SU-DHL-6 (cell line): ENCODE data around the gene POU2AF3.

ENCODE experiments used
- H2AFZ ChIP-seq: fragments of 200-600 bp; sonication (generic); 2 replicates; pipeline ENCODE4 v1.6.1; 2014; ENCODE audit warnings: low read depth, mild to moderate bottlenecking, moderate library complexity, mixed read lengths, antibody characterized with exemption, low read length; ENCODE audit not compliant: severe bottlenecking
- H3F3A ChIP-seq: fragments of 200-600 bp; shearing (Covaris generic); 2 replicates; pipeline ENCODE4 v1.6.0; 2016; ENCODE audit warnings: antibody characterized with exemption, mild to moderate bottlenecking; ENCODE audit not compliant: insufficient read depth
- H3K27ac ChIP-seq: fragments of 200-600 bp; sonication (generic); 2 replicates; pipeline ENCODE4 v1.5.1; 2016; ENCODE audit warnings: low read depth, mild to moderate bottlenecking, low read length, moderate library complexity, mixed read lengths
- H3K27me3 ChIP-seq: fragments of 200-600 bp; sonication (generic), shearing (Covaris generic); 2 replicates; pipeline ENCODE4 v1.6.0; 2014; ENCODE audit warnings: mild to moderate bottlenecking, low read length
- H3K36me3 ChIP-seq: fragments of 200-600 bp; sonication (generic); 2 replicates; pipeline ENCODE4 v1.6.1; 2014; ENCODE audit warnings: mild to moderate bottlenecking, low read length, mixed read lengths
- H3K4me2 ChIP-seq: fragments of 300-600, 200-600 bp; shearing (Covaris generic), sonication (generic); 2 replicates; pipeline ENCODE4 v1.6.0; 2014; ENCODE audit warnings: low read length, low read depth, mild to moderate bottlenecking; ENCODE audit not compliant: poor library complexity, severe bottlenecking
- H3K4me3 ChIP-seq: fragments of 200-600 bp; sonication (generic); 2 replicates; pipeline ENCODE4 v1.5.1; 2014; ENCODE audit warnings: antibody characterized with exemption, low read length, mild to moderate bottlenecking, mixed read lengths; ENCODE audit not compliant: insufficient read depth, poor library complexity, severe bottlenecking
- H3K79me2 ChIP-seq: fragments of 200-600 bp; sonication (generic); 2 replicates; pipeline ENCODE4 v1.6.1; 2014; ENCODE audit warnings: mild to moderate bottlenecking, low read length, moderate library complexity; ENCODE audit not compliant: insufficient read depth
- H3K9ac ChIP-seq: fragments of 200-600 bp; sonication (generic); 2 replicates; pipeline ENCODE4 v1.7.0; 2014; ENCODE audit warnings: mild to moderate bottlenecking, low read length
- H3K9me2 ChIP-seq: fragments of 200-600 bp; sonication (generic); replicated peaks from 2 replicates; pipeline ENCODE4 v1.6.1; 2014; ENCODE audit warnings: low read length; ENCODE audit not compliant: insufficient read depth
- H3K9me3 ChIP-seq: fragments of 200-600 bp; sonication (generic); 2 replicates; pipeline ENCODE4 v1.6.1; 2014; ENCODE audit warnings: low read length, mixed read lengths; ENCODE audit not compliant: insufficient read depth
- H4K20me1 ChIP-seq: fragments of 200-600 bp; sonication (generic); 2 replicates; pipeline ENCODE4 v1.6.1; 2014; ENCODE audit warnings: low read depth, mild to moderate bottlenecking, antibody characterized with exemption, low read length, moderate library complexity, mixed read lengths
- CTCF ChIP-seq: fragments of 200-600 bp; sonication (generic); IDR thresholded peaks from one replicate; pipeline ENCODE4 v1.5.1; 2017; ENCODE audit warnings: antibody characterized with exemption, mild to moderate bottlenecking, low read length, moderate library complexity; ENCODE audit not compliant: insufficient read depth, poor library complexity, severe bottlenecking
- EZH2phosphoT487 ChIP-seq: fragments of 200-600 bp; sonication (generic), shearing (Covaris generic); conservative IDR thresholded peaks from 2 replicates; pipeline ENCODE4 v1.6.1; 2018; ENCODE audit warnings: mild to moderate bottlenecking, antibody characterized with exemption, low read length, moderate library complexity, mixed read lengths

POU2AF3 gene

GRCh38 chr11:111272420-111272819 lies 25.9 kb upstream of the POU2AF3 start:
- H3F3A ChIP-seq, result peaks cover 36% of the 10 kb centered on the region
- TF ChIP-seq EZH2phosphoT487 (no peak), CTCF (no peak)
- H3K36me3 ChIP-seq, result no peaks in the 10 kb centered on the region
- peak overlapping the region; percentile 98 for H3K27ac ChIP-seq
- no peak overlapping the region for H2AFZ ChIP-seq
- H4K20me1 ChIP-seq, result no peaks in the 10 kb centered on the region
- no peaks in the 10 kb centered on the region for H3K9me3 ChIP-seq
- peak overlapping the region; percentile 48 for H3K9ac ChIP-seq
- H3K9me2 ChIP-seq, result no peaks in the 10 kb centered on the region
- peak overlapping the region; percentile 88 for H3K4me2 ChIP-seq
- no peaks in the 10 kb centered on the region for H3K27me3 ChIP-seq
- H3K79me2 ChIP-seq, result no peaks in the 10 kb centered on the region
- peak overlapping the region; percentile 38 for H3K4me3 ChIP-seq

GRCh38 chr11:111282562-111283075 lies 15.7 kb upstream of the POU2AF3 start:
- H3K9ac ChIP-seq, result peak overlapping the region; percentile 19; the same call in 1 of the 2 replicates
- H3K9me2 ChIP-seq, result no peaks in the 10 kb centered on the region
- no peaks in the 10 kb centered on the region for H3K36me3 ChIP-seq
- no peak overlapping the region for H3K27ac ChIP-seq
- no peak overlapping the region for H3K4me3 ChIP-seq
- H3K4me2 ChIP-seq, result no peak overlapping the region
- H4K20me1 ChIP-seq, result no peaks in the 10 kb centered on the region
- TF ChIP-seq CTCF, result no peak
- TF ChIP-seq EZH2phosphoT487, result no peak
- no peaks in the 10 kb centered on the region for H3K27me3 ChIP-seq
- H3K9me3 ChIP-seq, result no peaks in the 10 kb centered on the region
- H3F3A ChIP-seq, result 0 out of 2 replicates have a peak, but pooled peaks cover 2% of the 10 kb centered on the region
- H3K79me2 ChIP-seq, result no peaks in the 10 kb centered on the region
- H2AFZ ChIP-seq, result peak overlapping the region; percentile 25

- Histone ChIP-seq H3K9ac (no peak overlapping the region), H3K4me2 (no peak overlapping the region), H3K9me3 (no peaks in the 10 kb centered on the region), H3F3A (no peaks in the 10 kb centered on the region), H3K79me2 (no peaks in the 10 kb centered on the region), H3K9me2 (no peaks in the 10 kb centered on the region), H3K36me3 (no peaks in the 10 kb centered on the region), H2AFZ (peak overlapping the region; percentile 53), H4K20me1 (no peaks in the 10 kb centered on the region), H3K4me3 (no peak overlapping the region), H3K27ac (no peak overlapping the region), H3K27me3 (no peaks in the 10 kb centered on the region)
- TF ChIP-seq EZH2phosphoT487 (no peak), CTCF (no peak)
These were observed 14.3 kb upstream of the POU2AF3 start for GRCh38 chr11:111283945-111284481.
